Left kidney (tissue), 2 donors: ENCODE results near the gene GALNT11. TPM values are rescaled to one million over a fixed set of nuclear protein-coding genes. Genes with fewer than 3 reads are reported as not detected.
"Not testable (repeated sequence)": the region's sequence is repeated elsewhere in the genome, so short reads cannot be mapped to it uniquely, and the experiment has no call there.

Experiments
- DNase-seq: peaks from one replicate; pipeline ENCODE4 v3.0.0-alpha.2; 2013
- polyA plus RNA-seq: library from polyadenylated mRNA; unstranded; fragments of 120-200 nt; gene quantifications from one replicate; pipeline ENCODE4 v1.2.1, GENCODE V29; 2013; ENCODE audit not compliant: insufficient read length

GALNT11 gene
- polyA plus RNA-seq, 1 donor, result 127 TPM

GRCh38 chr7:152073352-152073751 is 47.9 kb downstream of the GALNT11 start:
- no peak for DNase-seq

- DNase-seq, result no peak
Measured at GRCh38 chr7:152074673-152075072, 49.2 kb downstream of the GALNT11 start.

GRCh38 chr7:152075379-152075778 is 49.9 kb downstream of the GALNT11 start:
- DNase-seq, result not testable (repeated sequence)

- no peak for DNase-seq
Measured at GRCh38 chr7:152076324-152076821, 50.9 kb downstream of the GALNT11 start.

GRCh38 chr7:152076940-152077933 is 51.8 kb downstream of the GALNT11 start:
- DNase-seq, result no peak

GRCh38 chr7:152078025-152078424 is 52.6 kb downstream of the GALNT11 start:
- no peak for DNase-seq

GRCh38 chr7:152078786-152079185 is 53.3 kb downstream of the GALNT11 start:
- DNase-seq, result no peak

- DNase-seq, result no peak
Measured at GRCh38 chr7:152081088-152081487, 55.6 kb downstream of the GALNT11 start.

GRCh38 chr7:152082073-152082721 is 56.7 kb downstream of the GALNT11 start:
- DNase-seq, result not testable (repeated sequence)

GRCh38 chr7:152085131-152085530 is 59.7 kb downstream of the GALNT11 start:
- no peak for DNase-seq

- no peak for DNase-seq
Measured at GRCh38 chr7:152086513-152086912, 61.0 kb downstream of the GALNT11 start.

GRCh38 chr7:152089183-152089582 is 63.7 kb downstream of the GALNT11 start:
- DNase-seq, result no peak

- no peak for DNase-seq
Measured at GRCh38 chr7:152090747-152091146, 65.3 kb downstream of the GALNT11 start.

GRCh38 chr7:152093717-152094116 is 68.2 kb downstream of the GALNT11 start:
- DNase-seq, result no peak

- DNase-seq, result no peak
Measured at GRCh38 chr7:152095771-152096170, 70.3 kb downstream of the GALNT11 start.

GRCh38 chr7:152097330-152097729 is 71.9 kb downstream of the GALNT11 start:
- no peak for DNase-seq

GRCh38 chr7:152103066-152103465 is 77.6 kb downstream of the GALNT11 start:
- DNase-seq, result no peak

GRCh38 chr7:152103691-152104090 is 78.2 kb downstream of the GALNT11 start:
- no peak for DNase-seq

- DNase-seq, result no peak
Measured at GRCh38 chr7:152105205-152105604, 79.7 kb downstream of the GALNT11 start.

GRCh38 chr7:152106990-152107389 is 81.5 kb downstream of the GALNT11 start:
- DNase-seq, result no peak

GRCh38 chr7:152107945-152108344 is 82.5 kb downstream of the GALNT11 start:
- DNase-seq, result no peak

GRCh38 chr7:152108359-152108758 is 82.9 kb downstream of the GALNT11 start:
- DNase-seq, result peak; percentile 20

- no peak for DNase-seq
Measured at GRCh38 chr7:152112829-152113228, 87.4 kb downstream of the GALNT11 start.
